Activated CD4-positive, alpha-beta T cell treated with anti-CD3 and anti-CD28 coated beads for 4 hours (primary cell): Measurements from ENCODE around the gene RAB17.
"Not testable (repeated sequence)": the region's sequence is repeated elsewhere in the genome, so short reads cannot be mapped to it uniquely, and the experiment has no call there.

Source experiments
- DNase-seq, 2 donors: peaks; one replicate each; pipeline ENCODE4 v3.0.0-alpha.2; 2020

RAB17 gene

DNA sequence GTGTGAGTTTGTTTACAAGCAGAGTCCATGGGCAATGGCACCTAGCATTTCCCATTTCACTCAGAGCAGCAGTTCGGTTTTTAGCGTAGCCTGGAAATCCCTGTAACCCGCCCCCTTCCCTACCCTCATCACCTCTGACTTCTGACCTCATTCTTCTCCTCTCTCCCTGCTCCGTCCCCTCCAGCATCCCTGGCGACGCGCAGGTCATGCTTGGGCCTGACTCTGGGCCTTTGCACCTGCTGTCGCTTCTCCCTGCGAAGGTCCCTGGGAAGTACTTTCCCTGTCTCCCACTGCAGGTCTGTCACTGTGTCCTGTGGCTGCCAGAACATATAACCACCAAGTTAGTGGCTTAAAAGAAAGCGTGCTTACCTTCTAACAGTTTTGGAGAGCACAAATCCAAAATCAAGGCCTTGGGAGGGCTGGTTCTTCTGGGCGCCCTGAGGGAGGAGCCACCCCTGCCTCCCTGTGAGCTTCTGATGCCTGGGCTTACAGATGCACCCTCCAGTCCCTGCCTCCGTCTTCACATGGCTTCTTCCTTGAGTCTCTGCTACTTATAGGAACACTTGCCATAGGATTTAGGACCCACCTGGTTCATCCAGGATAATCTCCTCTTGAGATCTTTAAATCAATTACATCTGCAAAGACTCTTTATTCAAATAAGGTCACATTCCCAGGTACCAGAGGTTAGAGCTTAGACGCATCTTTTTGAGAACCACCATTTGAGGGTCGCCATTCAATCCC is 8.1 kb upstream of the RAB17 start:
- no peak for DNase-seq

DNA sequence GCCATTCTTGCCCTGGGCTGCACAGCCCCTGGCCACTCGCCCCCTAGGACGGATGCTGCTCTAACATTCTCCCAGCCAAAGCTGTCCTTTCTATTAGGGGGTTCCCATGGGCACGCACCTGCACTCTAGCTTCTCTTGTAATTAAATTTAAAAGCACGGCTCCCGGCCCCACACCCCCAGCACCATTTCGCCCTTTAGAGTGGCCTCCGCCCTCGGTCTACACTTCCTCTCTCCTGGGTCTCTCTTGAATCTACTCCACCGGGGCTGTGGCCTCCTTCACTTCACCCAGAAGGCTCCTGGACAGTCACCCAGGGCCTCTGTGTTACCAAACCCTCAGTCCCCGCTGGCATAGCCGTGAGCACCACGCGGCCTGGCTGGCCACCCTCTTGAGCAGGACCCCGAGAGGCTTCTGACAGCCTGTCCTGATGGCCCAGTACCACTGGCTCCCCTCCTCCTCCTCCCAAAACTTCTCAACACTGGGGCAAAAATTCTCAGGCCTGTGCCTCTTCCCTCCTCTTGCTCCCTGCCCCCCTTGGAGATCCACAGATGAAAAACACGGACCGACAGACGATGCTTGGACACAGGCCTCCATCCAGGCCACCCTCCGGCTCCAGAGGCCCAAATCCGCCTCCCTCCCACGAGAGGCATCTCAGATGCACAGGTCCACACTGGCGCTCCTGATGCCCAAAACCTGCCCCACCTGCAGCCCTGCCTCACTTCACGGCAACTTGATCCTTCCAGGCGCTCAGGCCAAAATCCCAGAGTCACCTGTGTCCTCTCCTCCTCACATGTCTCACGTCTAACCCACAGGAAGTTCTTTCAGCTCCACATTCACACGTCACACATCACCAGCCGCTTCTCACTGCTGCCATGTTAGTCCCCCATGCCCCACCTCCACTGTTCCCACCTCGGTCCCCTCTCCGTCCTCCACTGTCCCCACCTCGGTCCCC is 6.9 kb upstream of the RAB17 start:
- no peak for DNase-seq

DNA sequence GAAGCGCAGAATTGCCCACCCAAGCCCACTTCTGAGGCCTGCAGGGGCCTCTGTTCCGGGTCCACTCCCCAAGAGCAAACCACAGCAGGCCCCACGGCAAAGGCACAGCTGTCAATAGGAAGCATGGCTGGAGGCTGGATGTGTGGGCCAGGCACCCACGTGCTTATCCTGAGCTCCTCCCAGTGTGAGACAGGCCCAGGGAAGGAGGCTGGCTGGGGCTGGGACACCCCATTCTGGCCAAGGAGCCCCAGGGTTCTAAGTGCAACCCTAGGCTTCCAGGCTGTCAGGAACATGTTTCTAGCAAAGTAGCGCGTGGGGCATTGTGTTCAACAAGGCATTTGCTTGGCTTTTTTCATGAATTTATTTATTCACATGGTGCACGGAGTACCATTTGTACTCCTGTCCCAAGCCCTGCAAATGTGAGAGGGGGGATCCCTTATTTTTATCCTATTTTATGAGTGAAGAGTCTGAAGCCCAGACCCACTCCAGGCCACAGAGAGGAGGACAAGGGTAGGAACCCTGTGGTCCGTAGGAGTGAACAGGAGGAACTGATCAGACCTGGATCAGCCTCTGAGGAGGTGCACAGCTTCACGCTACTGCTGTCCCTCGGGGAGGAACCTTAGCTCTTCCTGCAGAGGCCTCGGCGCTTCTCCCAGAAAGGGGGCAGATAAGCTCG is 6.1 kb upstream of the RAB17 start:
- DNase-seq: no peak

DNA sequence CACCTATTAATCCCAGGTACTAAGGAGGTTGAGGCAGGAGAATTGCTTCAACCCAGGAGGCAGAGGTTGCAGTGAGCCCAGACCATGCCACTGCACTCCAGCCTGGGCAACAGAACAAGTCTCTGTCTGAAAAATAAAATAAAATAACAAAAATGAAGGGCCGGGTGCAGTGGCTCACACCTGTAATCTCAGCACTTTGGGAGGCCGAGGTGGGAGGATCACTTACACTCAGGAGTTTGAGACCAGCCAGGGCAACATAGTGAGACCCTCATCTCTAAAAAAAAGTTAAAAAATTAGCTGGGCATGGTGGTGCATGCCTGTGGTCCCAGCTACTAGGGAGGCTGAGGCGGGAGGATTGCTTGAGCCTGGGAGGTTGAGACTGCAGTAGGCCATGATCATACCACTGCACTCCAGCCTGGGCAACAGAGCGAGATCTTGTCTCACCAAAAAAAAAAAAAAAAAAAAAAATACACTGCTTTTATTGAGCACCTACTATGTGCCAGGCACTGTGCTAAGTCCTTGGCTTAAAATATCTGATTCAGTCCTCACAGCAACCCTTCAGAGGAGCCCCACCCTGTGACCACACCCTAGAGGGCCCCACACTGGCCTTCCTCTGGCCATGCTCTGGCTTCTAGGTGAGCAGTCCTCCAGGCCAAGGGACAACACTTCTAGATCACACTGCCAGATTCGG is 5.4 kb upstream of the RAB17 start:
- not testable (repeated sequence) for DNase-seq

DNA sequence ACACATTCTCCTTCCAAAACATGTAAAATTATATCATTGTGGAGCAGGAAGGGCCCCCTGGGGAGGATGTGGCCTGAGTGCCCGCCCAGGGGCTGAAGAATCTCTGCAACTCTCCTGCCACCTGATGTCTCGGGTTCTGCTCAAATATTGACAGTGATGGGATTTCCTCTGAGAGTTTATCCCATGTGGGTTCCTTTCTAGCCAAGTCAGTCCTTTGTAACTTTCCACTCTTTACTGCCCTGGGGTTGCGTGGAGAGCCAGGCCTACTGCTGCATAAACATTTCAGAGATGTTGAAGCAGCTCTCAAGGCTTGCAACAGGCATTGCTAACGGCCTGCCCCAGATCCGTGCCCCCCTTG is 4.0 kb upstream of the RAB17 start:
- no peak for DNase-seq

DNA sequence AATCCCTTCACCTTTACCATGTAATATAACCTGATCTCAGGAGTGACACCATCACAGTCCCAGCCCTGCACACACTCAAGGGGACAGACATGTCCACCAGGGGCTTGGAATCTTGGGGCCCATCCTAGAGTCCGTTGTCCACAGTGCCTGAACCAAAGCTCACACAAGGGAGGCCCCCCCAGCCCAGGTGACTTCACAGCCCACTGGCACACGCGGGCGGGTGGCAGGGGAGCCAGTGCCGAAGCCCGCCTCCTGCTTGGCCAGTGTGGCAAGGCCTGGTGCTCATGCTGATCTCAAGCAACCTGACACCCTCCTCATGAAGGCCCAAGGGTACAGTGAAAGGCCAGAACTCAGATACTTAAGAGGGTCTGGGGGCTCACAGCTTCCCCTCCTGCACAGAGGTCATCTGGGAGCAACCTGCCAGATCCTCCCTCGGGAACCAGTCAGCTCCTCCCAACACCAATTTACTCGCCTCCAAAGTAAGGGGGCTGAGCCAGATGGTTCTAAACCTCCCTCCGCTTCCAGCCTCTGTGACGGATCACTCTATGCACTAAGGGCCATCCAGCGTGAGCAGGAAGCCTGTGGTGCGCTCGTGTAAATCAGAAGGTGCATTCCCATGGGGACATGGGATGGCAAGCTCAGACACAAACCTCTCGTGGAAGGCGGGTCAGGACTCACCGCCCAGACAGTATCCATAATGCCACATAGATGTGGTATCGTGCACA is 3.2 kb upstream of the RAB17 start:
- DNase-seq: no peak

DNA sequence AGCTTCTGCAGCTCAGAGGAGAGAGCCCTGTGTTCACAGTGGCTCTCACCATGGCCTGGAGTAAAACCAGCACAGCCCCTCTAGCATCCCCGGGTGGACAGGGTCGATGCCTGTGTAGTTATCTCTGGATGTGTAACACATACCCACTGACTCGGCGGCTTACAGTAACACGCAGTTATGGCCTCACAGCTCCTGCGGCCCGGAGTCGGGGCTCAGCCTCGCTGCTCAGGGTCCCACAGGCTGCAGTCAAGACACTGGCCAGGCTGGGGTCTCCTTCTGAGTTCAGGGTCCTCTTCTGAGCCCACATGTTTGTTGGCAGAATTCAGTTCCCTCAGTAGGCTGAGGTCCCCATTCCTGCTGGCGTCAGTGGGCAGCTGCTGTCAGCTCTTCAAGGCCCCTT is 2.5 kb upstream of the RAB17 start:
- DNase-seq: no peak

DNA sequence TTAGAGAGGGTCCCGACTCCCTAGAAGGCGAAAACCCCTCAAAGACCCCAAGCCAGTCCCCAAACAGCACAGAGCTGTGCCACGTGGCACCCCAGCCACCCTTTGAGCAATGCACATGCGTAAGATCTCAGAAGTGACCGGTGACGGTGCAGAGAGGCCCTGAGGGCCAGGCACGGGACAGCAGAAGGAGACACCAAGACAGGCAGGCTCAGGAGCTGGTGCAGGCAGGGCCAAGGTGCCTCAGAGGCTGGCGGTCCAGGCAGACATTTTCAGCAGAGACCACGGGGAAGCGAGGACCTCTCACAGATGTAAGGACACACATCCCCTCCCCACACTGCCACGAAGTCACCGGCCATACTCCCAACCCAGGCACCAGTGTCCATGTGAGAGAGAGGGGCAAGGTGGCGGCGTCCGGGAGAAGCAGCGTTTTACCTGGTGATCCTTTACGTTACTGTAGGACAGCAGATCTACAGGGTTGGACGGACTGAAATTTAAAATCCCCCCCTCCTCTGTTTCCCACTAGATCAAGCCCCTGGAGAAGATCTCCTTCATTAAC is 2.0 kb upstream of the RAB17 start:
- no peak for DNase-seq

DNA sequence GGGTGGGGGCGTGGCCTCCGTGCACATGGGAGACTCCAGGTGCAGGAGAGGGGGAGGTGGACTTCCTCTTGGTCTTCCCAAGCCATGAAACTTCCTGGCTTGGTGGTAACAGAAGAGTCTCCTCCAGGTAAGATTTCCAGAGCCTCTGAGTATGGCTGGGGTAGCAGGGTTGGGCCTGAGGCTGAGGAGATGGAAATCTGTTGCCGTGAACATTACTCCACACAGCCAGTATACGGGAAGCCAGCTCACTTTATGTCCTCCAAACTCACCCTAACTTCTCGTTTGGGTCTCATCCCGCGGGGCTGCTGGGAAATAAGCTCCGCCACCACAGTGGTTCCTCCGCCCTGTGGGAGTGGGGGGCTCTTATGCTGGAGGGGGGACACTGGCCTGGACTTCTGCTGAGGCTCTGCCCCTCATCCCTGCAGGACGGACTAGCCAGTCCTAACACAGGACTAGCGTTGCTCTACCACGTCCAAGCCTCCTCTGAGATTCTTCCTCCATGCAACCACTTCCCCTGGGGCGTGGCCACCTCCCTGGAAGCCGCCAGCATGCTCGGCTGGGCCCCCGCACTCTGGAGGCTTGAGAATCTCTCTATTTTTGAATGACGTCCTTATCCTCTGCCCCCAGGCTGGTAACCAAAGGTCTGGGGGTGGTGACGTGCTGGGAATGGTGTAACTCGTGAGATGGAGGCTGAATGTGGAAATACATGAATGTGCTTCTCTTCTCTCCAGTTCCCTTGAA is 777 bp upstream of the RAB17 start:
- DNase-seq: no peak

DNA sequence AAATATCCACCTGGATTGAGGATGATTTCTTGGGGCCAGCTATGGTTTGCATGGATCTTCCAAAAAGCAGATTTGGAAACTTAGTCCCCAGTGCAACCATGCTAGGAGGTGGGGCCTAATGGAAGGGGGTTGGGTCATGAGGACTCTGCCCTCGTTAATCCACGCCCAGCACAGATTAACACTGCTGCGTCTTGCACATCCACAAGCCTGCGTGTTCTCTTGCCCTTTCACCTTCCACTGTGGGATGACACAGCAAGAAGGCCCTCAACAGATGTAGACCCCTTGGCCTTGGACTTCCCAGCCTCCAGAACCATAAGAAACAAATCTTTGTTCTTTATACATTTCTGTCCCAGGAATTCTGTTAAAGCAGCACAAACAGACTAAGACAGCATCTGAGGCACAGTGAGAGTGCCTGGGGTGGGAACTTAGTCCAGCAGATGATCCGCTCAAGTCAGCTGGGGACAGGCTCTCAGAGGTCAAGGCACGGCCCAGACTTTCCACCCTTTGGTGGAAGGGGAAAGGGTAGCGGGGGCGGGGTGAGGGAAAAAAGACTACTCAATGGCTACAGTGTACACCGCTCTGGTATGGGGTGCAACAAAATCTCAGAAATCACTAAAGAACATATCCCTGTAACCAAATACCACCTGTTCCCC is 2.4 kb downstream of the RAB17 start:
- no peak for DNase-seq

DNA sequence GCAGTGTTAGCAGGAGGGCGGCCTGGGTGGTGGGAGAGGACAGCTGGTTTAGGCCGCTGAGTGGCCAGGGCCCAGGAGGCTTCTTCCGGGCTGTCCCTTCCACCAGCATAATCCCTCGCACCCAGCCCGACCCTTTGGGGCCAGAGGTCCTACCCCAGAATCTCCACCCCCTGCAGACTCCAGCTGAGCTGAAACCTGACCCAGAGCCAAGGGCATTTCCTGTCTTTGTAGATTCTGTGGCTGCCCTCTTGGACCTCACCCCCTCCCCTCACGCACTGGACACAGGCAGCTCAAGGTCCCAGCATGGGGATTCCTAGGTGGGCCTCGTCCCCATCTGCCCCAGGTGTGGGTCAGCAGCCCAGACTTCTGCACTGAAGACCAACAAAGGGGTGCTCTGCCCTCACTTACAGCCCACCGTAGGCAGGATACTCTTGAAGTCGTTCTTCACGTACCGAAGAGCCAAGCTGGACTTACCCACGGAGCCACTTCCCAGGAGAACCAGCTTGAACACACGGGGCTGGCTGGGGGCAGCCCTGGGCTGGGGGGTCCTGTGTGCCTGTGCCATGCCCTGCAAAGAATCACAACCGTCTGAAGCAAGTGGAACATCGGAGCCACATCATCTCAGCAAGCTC is 4.8 kb downstream of the RAB17 start:
- no peak for DNase-seq

DNA sequence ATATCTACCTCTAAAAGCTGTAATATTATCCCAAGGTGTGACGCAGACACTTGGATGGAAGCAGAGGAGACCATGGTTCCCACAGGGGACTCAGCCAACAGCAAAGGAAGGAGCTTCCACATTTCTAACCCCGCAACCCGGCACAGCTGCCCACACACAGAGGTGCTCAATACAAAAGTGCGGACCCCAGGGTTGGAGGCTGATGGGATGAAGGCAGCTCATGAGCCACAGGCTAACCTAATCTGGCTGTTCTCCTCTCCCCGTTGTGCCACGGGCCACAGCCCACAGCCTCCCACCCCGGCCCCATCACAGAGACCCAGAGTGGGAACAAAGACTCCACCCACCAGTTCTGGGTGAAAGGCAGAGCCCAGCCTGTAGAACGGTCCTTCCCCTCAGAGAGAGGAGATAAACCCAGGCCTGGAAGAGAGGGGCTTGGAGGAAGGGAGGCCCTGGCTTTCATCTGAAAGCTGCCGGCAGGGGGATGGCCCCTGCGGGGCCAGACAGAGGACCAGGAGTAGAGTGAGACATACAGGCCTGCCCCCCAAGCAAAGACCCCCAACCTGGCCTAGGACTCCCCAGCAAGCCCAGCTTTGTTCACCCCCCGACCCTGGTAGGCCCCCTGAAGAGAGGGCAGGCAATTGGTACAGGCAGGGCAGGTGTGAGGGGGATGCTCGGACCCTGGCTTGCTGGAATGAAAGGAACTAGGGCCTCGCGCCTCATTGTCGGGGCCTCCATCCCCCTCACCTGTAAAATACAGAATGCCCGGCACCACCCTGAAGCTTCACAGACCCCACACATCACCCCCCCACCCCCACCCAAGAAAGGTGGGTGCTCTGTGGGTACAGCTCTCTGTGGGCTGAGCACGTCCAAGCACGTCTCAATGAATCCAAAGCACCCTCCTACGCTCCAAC is 6.9 kb downstream of the RAB17 start:
- DNase-seq: no peak

DNA sequence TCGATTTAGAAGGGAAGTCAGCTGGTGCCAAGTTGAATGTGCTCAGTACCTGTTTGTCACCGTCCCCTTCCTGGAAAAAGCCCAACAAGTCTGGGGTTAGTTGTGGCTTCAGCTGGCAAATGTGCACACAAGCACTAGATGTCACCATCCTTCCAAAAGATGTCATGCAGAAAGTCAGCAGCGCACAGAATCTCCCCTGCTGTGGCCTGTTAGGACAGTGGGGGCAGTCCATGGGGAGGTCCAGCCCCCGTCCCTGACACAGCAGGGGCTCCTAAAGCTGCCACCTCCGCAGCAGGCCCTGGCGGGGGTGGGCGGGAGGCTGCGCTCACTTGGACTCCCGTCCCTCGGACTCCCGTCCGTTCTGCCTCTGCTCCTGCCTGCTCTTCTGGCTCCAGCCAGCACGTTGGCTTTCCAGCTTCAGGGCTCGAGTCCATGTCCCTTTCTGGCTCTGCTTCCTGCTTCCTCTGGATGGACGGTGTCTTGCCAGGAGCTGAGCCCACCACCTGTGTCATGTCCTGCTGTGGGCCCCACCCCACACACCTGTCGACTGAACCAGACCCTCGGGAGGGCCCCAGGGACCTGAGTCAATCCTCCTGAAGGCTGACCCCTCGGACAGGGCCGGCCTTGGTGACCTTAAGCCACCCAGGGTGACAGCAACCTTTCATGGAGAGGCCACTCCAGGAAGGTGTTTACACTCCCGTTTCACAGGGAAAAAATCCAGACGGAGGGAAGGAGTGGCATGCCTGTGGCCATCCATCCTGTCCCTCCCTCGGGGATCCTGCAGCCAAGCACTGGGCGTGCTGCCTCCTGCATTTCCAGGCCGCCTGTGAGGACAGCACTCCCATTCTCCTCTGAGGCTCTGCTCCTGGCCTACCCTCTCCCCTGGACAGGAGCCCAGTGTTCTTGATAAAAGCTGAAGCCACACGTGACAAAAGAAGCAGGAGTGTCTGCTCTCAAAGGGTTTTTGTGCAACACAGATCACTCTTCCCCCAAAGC is 8.5 kb downstream of the RAB17 start:
- peak; percentile 37 to 41 for DNase-seq

DNA sequence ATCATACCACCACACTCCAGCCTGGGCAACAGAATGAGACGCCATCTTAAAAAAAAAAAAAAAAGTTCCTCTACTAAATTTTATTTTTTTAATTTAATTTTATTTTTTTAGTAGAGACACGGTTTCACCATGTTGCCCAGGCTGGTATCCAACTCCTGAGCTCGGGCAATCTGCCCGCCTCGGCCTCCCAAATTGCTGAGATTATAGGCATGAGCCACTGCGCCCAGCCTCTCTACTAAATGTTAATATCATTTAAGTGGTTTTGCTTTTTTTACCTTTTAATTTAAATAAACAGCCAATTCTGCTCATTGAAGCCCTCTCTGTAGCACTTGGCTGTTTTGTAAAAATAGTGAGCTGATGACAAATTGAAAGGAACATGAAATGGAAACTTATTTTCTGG is 9.2 kb downstream of the RAB17 start:
- DNase-seq: no peak

DNA sequence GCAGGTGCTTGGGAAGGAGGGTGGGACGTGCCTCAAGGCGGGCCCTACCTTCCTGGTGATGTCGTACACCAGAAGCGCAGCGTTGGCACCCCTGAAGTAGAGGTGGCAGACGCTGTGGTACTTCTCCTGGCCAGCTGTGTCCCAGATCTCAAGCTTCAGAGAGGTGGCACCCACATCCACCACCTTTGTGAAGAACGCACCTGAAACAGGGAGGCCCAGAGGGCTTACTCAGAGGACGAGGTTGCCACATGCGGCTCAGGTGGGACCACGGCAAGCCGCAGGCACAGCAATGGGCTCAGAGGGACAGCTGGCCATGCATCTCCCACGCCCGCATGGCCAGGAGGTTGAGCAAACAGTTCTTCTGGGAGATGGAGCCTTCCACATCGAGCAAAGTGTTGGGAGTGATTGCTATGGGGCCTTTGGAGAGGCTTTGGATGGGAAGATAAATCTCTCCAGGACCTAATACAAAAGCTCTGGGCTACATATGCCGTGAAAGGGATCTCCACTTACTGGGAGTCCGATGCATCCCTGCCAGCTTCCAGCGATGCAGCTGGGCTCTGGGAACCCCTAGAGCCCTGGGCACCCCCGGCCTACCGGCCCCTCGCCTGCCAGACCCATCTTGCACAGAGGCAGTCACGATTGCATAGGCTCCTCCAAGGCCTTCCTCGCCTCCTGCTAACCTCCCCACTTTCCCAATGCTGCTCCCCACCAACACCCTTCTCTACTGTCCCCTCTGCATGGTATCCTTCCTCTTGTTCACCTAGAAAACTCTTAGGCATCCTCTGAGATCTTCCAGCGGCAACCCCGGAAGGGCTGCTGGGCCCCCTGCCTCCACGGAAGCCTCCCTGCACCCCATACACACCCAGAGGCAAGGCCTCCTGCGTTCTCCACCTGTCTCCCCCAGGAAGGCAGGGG is 12.3 kb downstream of the RAB17 start:
- no peak for DNase-seq

DNA sequence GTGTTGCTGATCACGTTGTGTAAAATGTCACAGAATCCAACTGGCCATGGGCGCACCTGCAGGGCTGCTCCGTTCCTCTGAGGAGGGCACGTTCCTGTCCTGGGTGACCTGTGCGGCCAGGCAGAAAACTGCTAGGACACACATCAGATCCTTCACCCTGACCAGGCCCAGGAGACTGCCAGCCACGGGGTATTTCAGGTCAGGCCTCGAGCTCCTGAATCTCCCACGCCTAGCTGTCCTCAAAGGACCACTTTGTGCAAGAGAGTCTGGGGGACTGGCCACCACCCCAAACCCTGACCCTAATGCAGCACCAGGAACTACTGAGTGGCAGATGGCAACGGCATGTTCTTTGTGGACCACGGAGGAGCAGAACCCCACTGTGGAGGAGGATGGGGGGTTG is 13.1 kb downstream of the RAB17 start:
- DNase-seq: no peak

DNA sequence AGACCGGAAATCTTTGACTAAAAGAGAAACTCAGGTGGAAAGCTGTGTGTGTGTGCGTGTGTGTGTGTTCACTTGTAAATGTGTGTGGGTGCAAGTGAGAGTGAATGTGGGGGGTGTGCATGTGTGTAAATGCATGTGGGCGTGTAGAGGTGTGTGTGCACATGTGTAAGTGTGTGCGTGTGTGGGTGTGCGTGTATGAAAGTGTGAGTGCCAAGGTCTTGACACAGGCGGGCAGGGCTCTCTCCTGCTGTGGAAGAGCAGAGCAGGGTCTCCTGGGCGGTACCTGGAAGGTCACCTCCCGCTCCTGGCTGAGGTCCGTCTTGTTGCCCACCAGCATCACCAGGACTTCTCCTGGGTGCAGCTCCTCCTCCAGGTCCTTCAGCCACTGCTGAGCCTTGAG is 13.6 kb downstream of the RAB17 start:
- no peak for DNase-seq
